Caco-2 (cell line): ENCODE data around the gene SIRT7. TPM values are rescaled to one million over a fixed set of nuclear protein-coding genes. Genes with fewer than 3 reads are reported as not detected.
A peak's percentile ranks its signal among the peaks of the same experiment; 100 is the strongest.

Experiments
- BruUV-seq: library from RNA; stranded (reverse); fragments of 400-500 nt; replicated peaks from 2 replicates; lab custom pipeline; 2021; lab: Mats Ljungman, UMichigan
- CTCF ChIA-PET: fragments of 300-600 bp; sonication (Branson Sonifier 250); formaldehyde crosslinking; loops from one replicate; lab custom pipeline; 2022; ENCODE audit warnings: antibody characterized with exemption; lab: Charles Lee
- POLR2A ChIA-PET: fragments of 300-600 bp; sonication (Branson Sonifier 250); formaldehyde crosslinking; loops from one replicate; lab custom pipeline; 2022; ENCODE audit warnings: antibody characterized with exemption; lab: Charles Lee
- DNase-seq, 2 experiments: peaks; one replicate each; pipeline versions ENCODE4 v3.0.0 to v3.0.0-alpha.2; 2020 to 2022
- H3K27me3 ChIP-seq: replicated peaks from 2 replicates; pipeline ENCODE4 v1.6.0; 2011; ENCODE audit warnings: low read length; ENCODE audit not compliant: control insufficient read depth, insufficient read depth
- H3K36me3 ChIP-seq: 2 replicates; pipeline ENCODE4 v1.5.1; 2011; ENCODE audit warnings: low read length; ENCODE audit not compliant: control insufficient read depth, insufficient read depth
- H3K4me1 ChIP-seq: fragments of 250-450 bp; sonication (Bioruptor Pico); 2 replicates; pipeline ENCODE4 v1.5.1; 2020; ENCODE audit warnings: mild to moderate bottlenecking
- H3K4me3 ChIP-seq: 2 replicates; pipeline ENCODE4 v1.5.1; 2011; ENCODE audit warnings: low read depth, mild to moderate bottlenecking, control low read depth, low read length
- H3K9me3 ChIP-seq: fragments of 250-450 bp; sonication (Bioruptor Pico); 2 replicates; pipeline ENCODE4 v1.5.1; 2020; ENCODE audit warnings: mild to moderate bottlenecking, moderate library complexity
- H3K27ac Mint-ChIP-seq: one replicate; pipeline ENCODE4 v1.8.0; 2022; ENCODE audit warnings: mixed read lengths; ENCODE audit not compliant: unreplicated experiment
- H3K27me3 Mint-ChIP-seq: one replicate; pipeline ENCODE4 v1.8.0; 2022; ENCODE audit warnings: mixed read lengths; ENCODE audit not compliant: insufficient read depth, unreplicated experiment
- H3K36me3 Mint-ChIP-seq: one replicate; pipeline ENCODE4 v1.8.0; 2022; ENCODE audit warnings: mild to moderate bottlenecking, mixed read lengths; ENCODE audit not compliant: insufficient read depth, unreplicated experiment
- H3K4me1 Mint-ChIP-seq: one replicate; pipeline ENCODE4 v1.8.0; 2022; ENCODE audit warnings: low read depth, mixed read lengths; ENCODE audit not compliant: unreplicated experiment
- H3K4me3 Mint-ChIP-seq: one replicate; pipeline ENCODE4 v1.8.0; 2022; ENCODE audit warnings: mild to moderate bottlenecking, moderate library complexity, mixed read lengths; ENCODE audit not compliant: unreplicated experiment
- H3K9me3 Mint-ChIP-seq: one replicate; pipeline ENCODE4 v1.8.0; 2022; ENCODE audit warnings: mixed read lengths; ENCODE audit not compliant: unreplicated experiment
- CTCF ChIP-seq, 2 experiments: fragments of 200-600 bp in 1 of 2; IDR thresholded peaks; 1 replicate in 1 of 2; 2 replicates in 1 of 2; pipeline versions ENCODE4 v1.5.1 to v1.8.0; 2011 to 2022; ENCODE audit warnings: antibody characterized with exemption in 1 of 2, control low read depth in 1 of 2, inconsistent platforms in 1 of 2, low read depth in 1 of 2, low read length in 1 of 2, mild to moderate bottlenecking in 1 of 2, moderate library complexity in 1 of 2; ENCODE audit not compliant: insufficient read depth in 1 of 2, severe bottlenecking in 1 of 2, unreplicated experiment in 1 of 2
- intact Hi-C: fragments of 100-400 bp; cut with micrococcal nuclease; formaldehyde crosslinking; loops from one replicate; pipeline ENCODE4 v1.10.0; 2022; ENCODE audit not compliant: unreplicated experiment
- total RNA-seq: library from RNA; stranded (reverse); gene quantifications from 2 replicates; pipeline ENCODE4 v1.2.3, GENCODE V29; 2022

SIRT7 gene
- total RNA-seq, 1 experiment from 2014 or later = 55.6 TPM

GRCh38 chr17:81913394-81914102, 4.4 kb downstream of the SIRT7 start:
- H3K4me1 Mint-ChIP-seq = peaks cover 29% of the 10 kb centered on the region
- TF ChIP-seq CTCF (IDR thresholded peaks at IDR 0.05; ENCODE audit: insufficient read depth in 1 of 2, low read depth in 1 of 2, low read length in 1 of 2, severe bottlenecking in 1 of 2, unreplicated experiment in 1 of 2) = no peak
- BruUV-seq = no TSS peak
- DNase-seq = no peak
- no peaks in the 10 kb centered on the region for H3K9me3 ChIP-seq
- H3K27ac Mint-ChIP-seq = no peak overlapping the region
- peaks cover 16% of the 10 kb centered on the region for H3K36me3 ChIP-seq
- H3K4me3 Mint-ChIP-seq = no peak overlapping the region
- POLR2A ChIA-PET = no interaction called here
- no peak overlapping the region for H3K4me3 ChIP-seq
- H3K36me3 Mint-ChIP-seq = peaks cover 93% of the 10 kb centered on the region
- no peaks in the 10 kb centered on the region for H3K27me3 ChIP-seq
- H3K9me3 Mint-ChIP-seq = no peaks in the 10 kb centered on the region
- no peaks in the 10 kb centered on the region for H3K27me3 Mint-ChIP-seq
- intact Hi-C loops = no loop called here
- H3K4me1 ChIP-seq = peaks cover 26% of the 10 kb centered on the region
- CTCF ChIA-PET = interaction anchor here (0.6 kb wide), 1 partner anchor 14 kb away, joined by 11 read pairs; the partner anchor contains the start of gene MAFG

GRCh38 chr17:81912441-81913309, 5.3 kb downstream of the SIRT7 start:
- CTCF ChIA-PET = interaction anchor here (0.6 to 0.8 kb wide), 2 partner anchors 15 kb away, joined by 9 to 11 read pairs; partner anchors contain the start of gene MAFG
- no peak for DNase-seq
- no peak for TF ChIP-seq CTCF (IDR thresholded peaks at IDR 0.05; ENCODE audit: insufficient read depth in 1 of 2, low read depth in 1 of 2, low read length in 1 of 2, severe bottlenecking in 1 of 2, unreplicated experiment in 1 of 2)
- BruUV-seq = no TSS peak
- POLR2A ChIA-PET = interaction anchor here (0.6 kb wide), 1 partner anchor 15 kb away, joined by 3 read pairs; no protein-coding TSS in a partner anchor
- no peaks in the 10 kb centered on the region for H3K9me3 Mint-ChIP-seq
- H3K36me3 Mint-ChIP-seq = peaks cover 93% of the 10 kb centered on the region
- no peaks in the 10 kb centered on the region for H3K9me3 ChIP-seq
- H3K27me3 ChIP-seq = no peaks in the 10 kb centered on the region
- intact Hi-C loops = no loop called here
- no peak overlapping the region for H3K27ac Mint-ChIP-seq
- peaks cover 26% of the 10 kb centered on the region for H3K4me1 ChIP-seq
- H3K4me3 ChIP-seq = no peak overlapping the region
- H3K4me3 Mint-ChIP-seq = no peak overlapping the region
- peaks cover 29% of the 10 kb centered on the region for H3K4me1 Mint-ChIP-seq
- H3K27me3 Mint-ChIP-seq = no peaks in the 10 kb centered on the region
- peaks cover 19% of the 10 kb centered on the region for H3K36me3 ChIP-seq

- TF ChIP-seq CTCF (IDR thresholded peaks at IDR 0.05; ENCODE audit: insufficient read depth in 1 of 2, low read depth in 1 of 2, low read length in 1 of 2, severe bottlenecking in 1 of 2, unreplicated experiment in 1 of 2) = no peak
- POLR2A ChIA-PET = no interaction called here
- no peaks in the 10 kb centered on the region for H3K9me3 Mint-ChIP-seq
- H3K27me3 Mint-ChIP-seq = no peaks in the 10 kb centered on the region
- H3K4me1 ChIP-seq = peaks cover 25% of the 10 kb centered on the region
- H3K36me3 ChIP-seq = peaks cover 24% of the 10 kb centered on the region
- no peak for DNase-seq
- H3K4me3 ChIP-seq = no peak overlapping the region
- intact Hi-C loops = loop anchor here (2.0 kb wide), 1 partner anchor 15 kb away; the partner anchor contains the start of gene MAFG
- H3K27ac Mint-ChIP-seq = peak overlapping the region; percentile 73
- peaks cover 24% of the 10 kb centered on the region for H3K4me1 Mint-ChIP-seq
- CTCF ChIA-PET = interaction anchor here (0.8 kb wide), 1 partner anchor 16 kb away, joined by 9 read pairs; the partner anchor contains the start of gene MAFG
- no peaks in the 10 kb centered on the region for H3K9me3 ChIP-seq
- no peaks in the 10 kb centered on the region for H3K27me3 ChIP-seq
- peak overlapping the region; percentile 70 for H3K4me3 Mint-ChIP-seq
- H3K36me3 Mint-ChIP-seq = peaks cover 93% of the 10 kb centered on the region
- BruUV-seq = no TSS peak
Observed at GRCh38 chr17:81911969-81912368, 6.0 kb downstream of the SIRT7 start.
